Lower leg skin (tissue), 3 donors: ENCODE measurements around the gene SNRPE.

Experiments used
- CTCF ChIP-seq, 3 donors: fragments of 450-650 bp; IDR thresholded peaks; one replicate each; pipeline ENCODE4 v1.5.1; 2016; ENCODE audit warnings: antibody characterized with exemption in 3 of 3, mild to moderate bottlenecking in 3 of 3, moderate library complexity in 2 of 3
- POLR2A ChIP-seq, 2 donors: fragments of 450-650 bp; IDR thresholded peaks; one replicate each; pipeline ENCODE4 v1.6.1; 2016 to 2017; ENCODE audit warnings: antibody characterized with exemption in 2 of 2, mild to moderate bottlenecking in 1 of 2, moderate library complexity in 1 of 2

- TF ChIP-seq POLR2A (IDR thresholded peaks at IDR 0.05) (no peak), CTCF (IDR thresholded peaks at IDR 0.05) (no peak)
Measured at GRCh38 chr1:203878422-203878821, 17.0 kb downstream of the SNRPE start.
